GM12878 (cell line): ENCODE measurements around the gene DMPK. TPM values are rescaled to one million over a fixed set of nuclear protein-coding genes. Genes with fewer than 3 reads are reported as not detected.

Experiments used
- E2F8 ChIP-seq: fragments of 450-650 bp; IDR thresholded peaks from 2 replicates; pipeline ENCODE4 v1.6.1; 2018; ENCODE audit warnings: mild to moderate bottlenecking, low read depth, moderate library complexity; ENCODE audit not compliant: partially characterized antibody
- IKZF1 ChIP-seq: fragments of 450-650 bp; conservative IDR thresholded peaks from 2 replicates; pipeline ENCODE4 v1.6.1; 2017; ENCODE audit warnings: antibody characterized with exemption, mild to moderate bottlenecking
- MTA2 ChIP-seq: fragments of 450-650 bp; IDR thresholded peaks from 2 replicates; pipeline ENCODE4 v1.6.1; 2016; ENCODE audit warnings: low read depth, mild to moderate bottlenecking, moderate library complexity
- NKRF ChIP-seq: fragments of 450-650 bp; conservative IDR thresholded peaks from 2 replicates; pipeline ENCODE4 v1.6.1; 2017; ENCODE audit warnings: mild to moderate bottlenecking, moderate library complexity
- NR2C2 ChIP-seq: IDR thresholded peaks from 2 replicates; pipeline ENCODE4 v1.6.1; 2011; ENCODE audit warnings: borderline replicate concordance, low read depth; ENCODE audit not compliant: control insufficient read depth, insufficient read length
- RB1 ChIP-seq: fragments of 450-650 bp; formaldehyde crosslinking; IDR thresholded peaks from 2 replicates; pipeline ENCODE4 v1.6.1; 2017; ENCODE audit warnings: mild to moderate bottlenecking, borderline replicate concordance
- RELB ChIP-seq: fragments of 450-650 bp; IDR thresholded peaks from 2 replicates; pipeline ENCODE4 v1.6.1; 2017; ENCODE audit warnings: low read depth, mild to moderate bottlenecking, moderate library complexity
- SMAD5 ChIP-seq: IDR thresholded peaks from 2 replicates; pipeline ENCODE4 v1.6.1; 2016; ENCODE audit warnings: antibody characterized with exemption, low read depth
- polyA plus RNA-seq, 11 experiments: library from polyadenylated mRNA; depleted of rRNA in 4 of 11; unstranded in 6 of 11; stranded (reverse) in 5 of 11; fragments of >200 nt; fragmentation: Nextera tagmentation in 4 of 11; fragmentation: Illumina TruSeq in 1 of 11; extraction: Ambion mirVana in 4 of 11; extraction: Trizol in 1 of 11; gene quantifications; 1 replicate in 1 of 11; 2 replicates in 10 of 11; pipeline versions ENCODE4 v1.2.1 to v1.2.3, GENCODE V29; 2011 to 2016; ENCODE audit warnings: inconsistent platforms in 2 of 11, missing spikeins in 2 of 11, low read depth in 1 of 11
- total RNA-seq, 4 experiments: library from RNA; depleted of rRNA in 3 of 4; stranded (reverse); fragments of >200 nt in 3 of 4; fragmentation: Illumina TruSeq in 1 of 4; extraction: Trizol in 1 of 4; gene quantifications; 2 replicates each; pipeline versions ENCODE4 v1.2.1 to v1.2.3, GENCODE V29; 2013 to 2021
- TF ChIP-seq, protein P1 (sequence below): IDR thresholded peaks from 2 replicates; pipeline ENCODE4 v1.6.1; 2011; ENCODE audit warnings: low read depth, mild to moderate bottlenecking, low read length, moderate library complexity, borderline replicate concordance; ENCODE audit errors: extremely low read depth

Gene DMPK
- total and polyA plus RNA-seq, 10 of the 15 experiments (the other 5 are each of a cell fraction or from before 2014, with no cell fraction given) = 0.60 to 33.6 (median 5.2) TPM

GRCh38 chr19:45779231-45780145, 2.8 kb downstream of the DMPK start (continued):
- TF ChIP-seq RELB (0 out of 2 replicates have a peak, but pooled peaks have one; percentile 44), NKRF (0 out of 2 replicates have a peak, but pooled peaks have one; percentile 39), E2F8 (peak; percentile 85), IKZF1 (peak; percentile 48; the same call in 1 of the 2 replicates), NR2C2 (no peak), MTA2 (peak; percentile 22; the same call in 1 of the 2 replicates), RB1 (peak; percentile 99; the same call in 1 of the 2 replicates), SMAD5 (no peak)
- TF ChIP-seq, protein P1, sequence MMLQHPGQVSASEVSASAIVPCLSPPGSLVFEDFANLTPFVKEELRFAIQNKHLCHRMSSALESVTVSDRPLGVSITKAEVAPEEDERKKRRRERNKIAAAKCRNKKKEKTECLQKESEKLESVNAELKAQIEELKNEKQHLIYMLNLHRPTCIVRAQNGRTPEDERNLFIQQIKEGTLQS = no peak
